GM19463 (cell line): Measurements from ENCODE around the gene BANF2.

Experiments
- ATAC-seq: cut with Tn5 transposase; IDR thresholded peaks from one replicate; pipeline ENCODE4 v1.9.1; 2021; ENCODE audit warnings: mild to moderate bottlenecking, moderate library complexity; ENCODE audit not compliant: unreplicated experiment

Gene BANF2

DNA sequence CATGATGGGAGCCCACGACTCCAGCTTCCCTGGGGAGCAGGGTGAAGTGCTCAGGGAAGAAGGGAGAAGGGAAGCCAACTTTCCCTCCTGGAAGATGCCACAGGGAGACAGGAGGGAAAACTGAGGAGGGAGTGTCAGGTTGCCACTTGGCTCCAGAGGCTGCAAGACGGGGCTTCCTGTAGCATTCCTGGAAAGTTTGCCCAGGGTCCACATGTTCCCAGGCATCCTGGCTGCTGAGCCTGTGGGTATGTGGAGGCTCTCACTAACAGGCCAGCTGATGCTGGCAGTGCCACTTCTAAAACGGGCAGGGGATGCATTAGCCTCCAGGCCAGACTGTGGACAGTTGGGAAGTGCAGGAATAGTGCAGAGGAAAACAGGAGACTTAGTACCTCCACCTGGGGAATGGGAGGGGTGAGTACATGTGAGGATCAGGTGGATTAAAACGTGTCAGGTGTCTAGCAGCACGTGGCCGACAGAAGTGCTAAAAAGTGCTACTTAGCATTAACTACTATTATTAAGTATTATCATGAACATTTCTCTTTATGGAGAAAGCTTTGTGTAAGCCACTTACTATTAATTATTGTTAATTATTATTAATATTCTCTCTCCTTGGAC, 33.2 kb downstream of the BANF2 start:
- no peak for ATAC-seq

DNA sequence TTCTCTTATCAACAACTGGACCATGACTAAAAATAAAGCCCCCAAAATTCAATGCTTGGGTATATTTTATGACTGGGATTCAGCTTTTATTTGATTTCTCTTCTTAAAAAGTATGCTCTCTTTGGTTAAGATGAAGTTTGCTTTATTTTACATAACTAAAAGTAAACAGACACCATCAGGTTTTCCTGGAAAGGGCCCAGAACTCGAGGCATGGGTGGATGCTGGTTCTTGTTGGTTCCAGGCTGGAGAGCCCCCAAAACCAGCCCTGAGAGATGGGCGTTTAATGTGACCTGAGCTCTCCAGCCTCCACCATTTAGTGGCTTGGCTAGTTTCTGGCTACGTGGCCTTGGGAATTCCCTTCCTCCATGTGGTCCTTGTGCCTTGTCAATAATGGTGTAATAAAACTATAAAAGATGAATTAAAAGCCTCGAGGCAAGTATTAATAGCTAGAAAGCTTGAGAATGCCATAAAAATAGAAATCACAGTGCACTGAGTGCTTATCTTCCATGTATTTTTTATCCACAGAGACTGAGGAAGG, 34.1 kb downstream of the BANF2 start:
- ATAC-seq, result no peak

DNA sequence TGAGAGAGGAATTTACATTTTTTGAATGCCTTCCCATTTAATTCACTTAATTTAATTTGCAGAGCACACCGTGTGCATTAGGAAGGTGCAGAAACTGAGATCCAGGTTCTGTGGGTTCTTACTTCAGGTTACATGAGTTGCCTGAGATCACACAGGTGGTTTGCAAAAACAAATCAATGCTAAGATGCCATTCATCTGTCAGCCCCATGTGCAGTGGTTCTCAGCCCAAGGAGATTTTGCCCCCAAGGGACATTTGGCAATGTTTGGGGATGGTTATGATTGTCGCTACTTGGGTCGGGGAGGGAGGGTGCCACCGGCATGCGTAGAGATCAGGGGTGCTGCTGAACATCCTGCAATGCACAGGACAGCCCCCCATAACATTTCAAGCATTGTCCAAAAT, 34.6 kb downstream of the BANF2 start:
- ATAC-seq, result no peak

DNA sequence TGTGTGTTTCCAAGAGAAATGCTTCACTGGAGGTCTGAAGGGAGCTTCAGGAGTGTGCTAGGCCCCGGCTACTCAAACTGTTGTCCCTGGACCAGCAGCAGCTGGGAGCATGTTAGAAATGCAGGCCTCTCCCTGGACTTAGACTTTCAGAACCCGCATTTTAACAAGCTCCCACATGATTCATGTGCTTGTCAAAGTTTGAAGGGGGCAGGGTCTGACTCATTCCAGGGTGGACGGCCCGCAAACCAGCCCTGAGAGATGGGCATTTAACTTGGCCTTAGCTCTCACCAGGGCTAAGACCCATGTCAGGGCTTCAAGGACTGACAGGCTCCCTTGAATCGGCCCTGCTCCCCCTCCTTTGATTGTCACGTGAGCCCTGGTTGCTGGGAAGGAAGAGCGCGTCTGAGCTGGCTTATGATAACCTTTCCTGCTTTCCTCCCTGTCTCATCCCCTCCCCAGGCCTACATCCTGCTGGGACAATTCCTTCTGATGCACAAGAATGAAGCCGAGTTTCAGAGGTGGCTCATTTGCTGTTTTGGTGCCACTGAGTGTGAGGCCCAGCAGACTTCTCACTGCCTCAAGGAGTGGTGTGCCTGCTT, 35.5 kb downstream of the BANF2 start:
- ATAC-seq, result no peak

DNA sequence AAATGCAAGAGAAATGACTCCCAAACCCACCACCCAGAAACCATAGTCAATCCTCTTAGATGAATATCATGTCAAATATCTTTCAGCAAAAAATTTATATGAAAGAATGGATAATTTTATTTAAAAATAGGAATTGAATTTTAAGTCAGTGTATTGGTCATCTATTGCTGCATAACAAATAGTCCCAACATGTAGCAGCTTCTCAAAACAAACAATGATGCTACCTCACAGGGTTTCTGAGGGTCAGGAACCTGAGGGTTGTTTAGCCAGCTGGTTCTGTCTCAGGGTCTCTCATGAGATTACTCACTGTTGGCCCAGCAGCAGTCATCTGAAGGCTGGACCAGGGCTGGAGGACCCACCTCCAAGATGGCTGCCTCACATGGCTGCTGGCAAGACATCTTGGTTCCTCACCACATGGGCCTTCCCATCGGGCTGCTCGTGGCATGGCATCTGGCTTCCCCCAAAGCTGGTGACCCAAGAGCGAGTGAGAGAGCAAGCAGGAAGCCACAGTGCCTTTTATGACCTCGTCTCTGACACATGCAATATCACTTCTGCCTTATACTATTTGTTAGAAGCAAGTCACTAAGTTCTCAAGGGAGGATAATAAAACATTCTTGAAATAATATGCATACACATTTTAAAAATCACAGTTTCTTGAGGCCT, 36.3 kb downstream of the BANF2 start:
- no peak for ATAC-seq

DNA sequence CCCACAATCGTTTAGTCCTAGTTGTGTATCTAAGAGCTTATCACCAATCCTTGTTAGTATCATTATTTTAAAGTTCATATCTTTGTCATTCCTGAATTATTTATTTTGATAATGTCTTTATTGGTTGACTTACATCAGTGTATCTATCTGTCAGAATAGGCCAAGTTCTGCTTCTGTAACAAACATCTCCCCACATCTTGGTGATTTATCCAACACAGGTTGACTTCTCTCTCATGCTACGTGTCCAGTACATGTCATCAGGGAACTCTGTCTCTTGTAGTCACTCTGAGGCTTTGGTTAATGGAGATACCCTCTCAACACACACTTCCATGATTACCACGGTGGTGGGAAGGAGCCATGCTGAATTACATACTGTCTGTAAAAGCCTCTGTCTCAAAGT, 38.4 kb downstream of the BANF2 start:
- ATAC-seq, result no peak

DNA sequence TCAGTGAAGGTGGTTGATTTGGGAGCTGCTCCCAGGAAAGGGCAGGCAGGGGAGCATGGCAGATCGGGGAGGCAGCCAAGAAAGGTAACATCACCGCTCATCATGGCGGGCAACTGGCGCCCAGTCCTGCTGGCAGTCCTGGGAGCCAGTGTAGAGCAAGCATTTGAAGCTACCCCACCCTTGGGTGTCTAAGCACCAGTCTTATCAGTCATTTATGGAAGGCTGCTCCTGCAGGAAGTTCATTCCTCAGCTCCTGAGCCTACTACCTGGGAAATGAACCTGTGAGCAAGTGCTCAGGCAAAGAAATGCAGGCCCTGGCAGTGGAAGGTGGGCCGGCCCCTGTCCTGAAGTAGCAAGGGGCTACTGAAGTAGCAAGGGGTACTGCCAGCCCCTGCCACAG, 41.5 kb downstream of the BANF2 start:
- ATAC-seq, result no peak

DNA sequence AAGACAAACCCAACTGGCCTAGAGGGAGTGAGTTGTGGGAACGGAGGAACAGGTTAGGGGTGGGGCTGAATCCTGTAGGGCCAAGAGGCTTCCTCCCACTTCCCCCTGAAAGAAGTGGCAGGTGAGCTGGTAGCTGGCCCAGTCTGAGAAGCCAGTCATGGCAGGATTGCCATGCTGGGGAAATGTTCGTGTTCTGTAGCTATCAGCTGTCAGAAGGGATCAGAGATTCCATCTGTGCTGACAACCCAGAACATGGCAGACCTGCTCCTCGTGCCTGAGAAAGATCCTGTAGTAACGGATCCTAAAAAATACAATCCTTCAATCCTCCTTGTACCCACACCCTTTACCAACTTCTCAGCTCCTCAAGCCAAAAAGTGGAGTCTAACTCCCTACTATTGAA, 43.0 kb downstream of the BANF2 start:
- no peak for ATAC-seq

DNA sequence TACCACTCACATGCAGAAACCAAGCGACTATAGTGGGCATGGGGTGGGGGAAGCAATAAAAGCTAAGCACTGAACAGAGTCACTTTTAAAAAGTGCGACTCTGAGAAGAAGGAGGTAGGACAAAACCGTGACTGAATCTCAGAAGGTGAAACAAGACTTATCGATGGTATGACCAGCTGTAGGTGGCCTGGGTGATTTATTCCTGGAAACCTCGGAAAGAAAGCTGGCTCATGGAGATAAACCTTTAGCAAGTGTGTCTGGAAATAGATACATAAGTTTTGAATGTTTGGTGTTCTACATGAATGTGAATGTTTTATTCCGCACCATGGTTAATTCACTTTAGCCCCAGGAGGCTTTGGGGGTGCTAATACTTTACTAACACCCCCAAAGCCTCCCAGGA, 43.9 kb downstream of the BANF2 start:
- no peak for ATAC-seq

DNA sequence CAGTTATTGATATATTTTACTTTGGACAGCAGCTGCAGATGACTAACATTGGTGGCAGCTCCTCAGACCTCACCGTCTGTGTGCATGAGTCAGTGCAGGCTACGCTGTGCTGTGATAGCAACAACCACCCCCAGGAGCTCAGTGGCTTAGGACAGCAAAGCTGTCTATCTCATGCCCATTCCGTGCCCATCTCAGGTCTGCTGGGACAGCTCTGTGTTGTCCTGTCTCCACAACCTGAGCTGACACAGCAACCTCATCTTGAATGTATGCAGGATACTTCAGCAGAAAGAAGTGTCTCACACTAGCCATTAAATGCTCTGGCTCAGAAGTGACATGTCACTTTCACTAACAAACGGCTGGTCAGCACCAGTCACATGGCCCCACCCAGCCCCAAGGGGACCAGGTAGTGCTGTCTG, 47.7 kb downstream of the BANF2 start:
- ATAC-seq, result no peak

DNA sequence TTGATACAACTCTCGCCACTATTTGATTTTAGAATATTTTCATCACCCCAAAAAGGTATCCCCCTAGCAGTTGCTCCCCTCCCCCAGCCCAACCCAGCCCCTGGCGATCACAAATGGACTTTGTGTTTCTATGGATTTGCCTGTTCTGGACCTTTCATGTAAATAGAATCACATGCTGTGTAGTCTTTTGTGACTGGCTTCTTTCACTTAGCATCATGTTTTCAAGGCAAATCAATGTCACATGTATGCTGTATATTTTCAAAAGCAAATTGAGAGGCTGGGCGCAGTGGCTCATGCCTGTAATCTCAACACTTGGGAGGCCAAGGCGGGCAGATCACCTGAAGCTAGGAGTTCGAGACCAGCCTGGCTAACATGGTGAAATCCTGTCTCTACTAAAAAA, 48.5 kb downstream of the BANF2 start:
- no peak for ATAC-seq

DNA sequence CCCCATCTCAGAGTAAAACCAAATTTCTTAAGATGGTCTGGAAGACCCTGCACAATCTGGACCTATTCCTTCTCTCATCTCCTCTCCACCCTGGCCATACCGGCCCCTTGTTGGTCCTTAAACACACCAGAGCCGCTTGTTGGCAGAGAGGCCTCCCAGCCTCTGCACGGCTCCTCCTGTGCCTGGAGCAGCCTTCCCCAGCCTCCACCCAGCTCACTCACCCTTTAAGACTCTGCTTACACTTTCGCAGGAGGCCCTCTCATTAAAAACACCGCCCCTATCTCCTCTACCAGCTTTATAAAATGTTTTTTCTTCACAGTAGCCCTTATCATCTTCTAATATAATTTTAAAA, 49.8 kb downstream of the BANF2 start:
- ATAC-seq, result no peak

DNA sequence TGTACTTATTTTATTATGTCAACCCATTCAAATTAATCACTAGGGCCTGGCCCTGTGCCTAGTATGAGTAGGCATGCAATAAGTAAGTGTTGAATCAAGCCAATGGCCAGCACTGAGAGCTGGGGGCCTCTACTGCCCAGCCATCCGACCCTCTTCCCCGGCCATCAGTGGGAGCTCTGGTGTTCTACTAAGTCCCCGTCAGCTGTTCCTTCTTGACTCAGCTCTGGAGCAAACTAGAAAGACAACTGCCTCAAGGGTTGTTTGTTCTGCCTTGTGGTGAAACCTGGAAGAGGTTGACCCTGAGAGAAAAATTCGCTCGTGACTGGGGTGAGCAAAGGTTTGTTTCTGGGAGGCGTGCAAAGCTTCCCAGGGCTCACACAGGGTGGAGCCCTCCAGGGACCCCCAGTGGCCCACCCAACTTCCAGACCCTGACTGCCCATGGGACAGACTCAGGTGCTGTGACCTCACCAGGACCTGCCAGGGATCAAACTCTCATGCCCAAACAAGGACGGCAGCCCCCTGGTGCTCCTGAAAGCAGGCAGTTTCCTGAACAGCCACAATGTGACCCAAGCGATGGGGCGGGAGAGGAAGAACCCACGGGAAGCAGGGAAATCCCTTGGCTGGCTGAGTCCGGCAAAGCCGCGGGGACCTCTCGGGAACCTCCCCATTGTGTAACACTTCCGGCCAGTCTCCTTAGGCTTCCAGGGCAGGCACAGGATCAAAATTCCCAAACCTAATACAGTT, 50.4 kb downstream of the BANF2 start:
- ATAC-seq, result no peak

DNA sequence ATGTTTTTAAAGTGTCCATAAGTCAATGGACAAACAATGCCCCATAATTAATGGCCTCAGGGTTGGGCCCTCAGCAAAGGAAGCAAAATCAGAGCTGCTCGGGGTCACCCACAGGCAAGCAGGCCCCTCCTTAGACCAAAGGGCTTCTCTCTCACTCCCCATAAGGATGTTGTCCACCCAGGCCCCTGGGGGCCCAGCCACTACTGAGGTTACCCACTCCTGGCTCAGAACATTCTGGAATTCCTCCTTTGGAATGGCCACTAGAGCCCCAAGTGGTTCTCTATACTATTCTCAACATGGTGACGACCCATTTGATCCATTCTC, 50.9 kb downstream of the BANF2 start:
- no peak for ATAC-seq

DNA sequence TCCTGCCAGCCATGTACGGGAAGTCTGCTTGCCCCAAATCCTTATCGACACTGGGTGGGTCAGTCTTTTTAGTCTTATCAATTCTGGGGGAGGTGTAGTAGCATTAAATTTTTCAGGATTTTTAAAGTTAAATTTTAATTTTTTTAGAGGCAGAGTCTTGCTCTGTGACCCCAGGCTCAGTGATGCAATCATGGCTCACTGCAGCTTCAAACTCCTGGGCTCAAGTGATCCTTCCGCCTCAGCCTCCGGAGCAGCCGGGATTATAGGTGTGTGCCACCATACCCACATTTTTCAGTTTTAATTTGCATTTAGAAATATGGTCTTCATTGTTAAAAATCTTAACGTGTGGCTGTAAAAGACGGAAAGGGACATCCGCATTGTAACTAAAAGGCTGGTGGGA, 51.9 kb downstream of the BANF2 start:
- ATAC-seq, result no peak

DNA sequence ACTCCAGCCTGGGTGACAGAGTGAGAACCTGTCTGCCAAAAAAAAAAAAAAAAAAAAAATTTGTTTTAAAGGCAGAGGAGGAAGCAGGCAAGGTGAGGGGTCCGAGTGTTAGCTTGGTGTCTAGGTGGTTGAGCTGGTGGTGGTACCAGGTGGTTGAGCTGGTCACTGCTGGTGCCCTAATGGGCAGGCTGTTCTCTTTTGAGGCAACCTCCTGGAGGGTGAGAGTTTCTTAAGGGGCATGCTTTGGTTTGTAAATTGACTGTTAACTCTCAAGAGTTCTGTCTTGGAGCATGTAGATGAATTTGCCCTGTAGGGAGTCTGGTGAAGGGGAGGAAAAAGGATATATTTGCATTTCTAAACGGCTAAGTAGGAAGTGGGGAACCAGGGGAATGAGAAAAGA, 52.7 kb downstream of the BANF2 start:
- no peak for ATAC-seq

DNA sequence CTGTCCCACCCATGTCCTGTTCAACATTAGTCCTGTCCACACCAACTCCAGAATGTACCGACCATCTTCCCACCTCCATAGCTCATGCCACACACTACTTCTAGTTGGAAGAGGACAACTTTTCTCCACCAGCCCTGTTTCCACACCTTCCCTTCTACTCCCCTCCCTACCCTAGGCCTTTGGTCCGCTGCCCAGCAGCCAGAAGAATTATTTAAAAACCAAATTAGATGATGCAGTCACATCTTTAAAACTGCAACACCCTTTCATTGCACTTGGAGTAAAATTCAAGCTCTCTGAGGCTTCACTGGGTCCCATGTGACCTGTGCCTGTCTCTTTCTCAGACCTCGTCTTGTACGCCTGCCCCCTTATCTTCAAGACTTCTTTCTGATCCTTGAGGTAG, 53.8 kb downstream of the BANF2 start:
- no peak for ATAC-seq

DNA sequence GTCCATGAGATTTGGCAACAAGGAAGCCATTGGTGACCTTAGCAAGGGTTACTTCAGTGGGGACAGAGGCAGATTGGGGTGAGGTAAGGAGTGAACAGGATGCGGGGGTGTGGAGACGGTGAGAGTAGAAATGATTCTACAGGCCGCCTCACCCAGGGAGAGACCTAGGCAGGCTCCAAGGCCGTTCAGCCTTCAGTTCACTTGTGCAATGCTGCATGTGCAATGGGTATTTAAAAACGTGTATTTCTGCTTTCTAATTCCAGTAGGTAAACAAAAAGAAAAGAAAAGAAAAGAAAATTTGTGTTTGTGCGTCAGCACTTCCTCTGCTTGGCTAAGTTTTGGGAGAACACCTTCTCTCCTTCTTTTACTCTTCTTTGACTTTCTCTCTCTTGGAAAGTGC, 56.8 kb downstream of the BANF2 start:
- ATAC-seq, result no peak

DNA sequence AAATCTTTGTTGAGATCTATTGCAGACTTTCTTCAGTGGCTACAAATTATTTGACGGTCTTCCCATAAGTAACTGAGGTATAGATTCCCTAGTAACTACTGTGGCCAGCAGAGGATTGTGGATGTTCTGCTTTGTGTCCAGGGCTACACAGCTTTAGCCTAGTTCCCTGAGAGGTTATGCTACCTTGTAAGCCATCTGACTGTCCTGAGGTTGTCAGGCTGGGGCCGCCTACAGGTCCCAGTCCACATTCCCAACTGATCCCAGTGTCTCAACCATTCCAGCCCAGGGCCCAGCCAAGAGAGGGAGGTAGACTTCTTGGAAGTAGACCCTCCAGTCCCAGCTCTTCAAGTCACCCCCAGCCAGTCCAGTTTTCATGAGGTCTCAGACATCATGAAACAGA, 57.7 kb downstream of the BANF2 start:
- ATAC-seq, result no peak

DNA sequence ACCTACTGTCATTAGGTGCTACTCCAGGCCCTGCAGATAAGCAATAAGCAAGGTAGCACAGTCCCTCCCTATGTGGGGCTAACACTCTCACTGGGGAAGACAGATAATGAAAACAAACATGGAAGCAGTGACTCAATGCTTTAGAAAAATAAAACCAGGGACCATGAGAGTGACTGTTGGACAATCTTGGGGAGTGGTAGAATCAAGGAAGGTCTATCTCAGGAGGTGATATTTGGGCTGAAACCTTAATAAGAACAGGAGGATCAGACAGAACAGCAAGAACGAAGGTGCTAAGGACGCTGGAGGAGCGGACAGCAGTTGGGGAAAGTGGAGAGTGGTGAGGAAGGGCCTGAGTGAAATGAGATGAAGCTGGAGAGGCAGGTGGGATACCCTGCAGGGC, 58.2 kb downstream of the BANF2 start:
- no peak for ATAC-seq

DNA sequence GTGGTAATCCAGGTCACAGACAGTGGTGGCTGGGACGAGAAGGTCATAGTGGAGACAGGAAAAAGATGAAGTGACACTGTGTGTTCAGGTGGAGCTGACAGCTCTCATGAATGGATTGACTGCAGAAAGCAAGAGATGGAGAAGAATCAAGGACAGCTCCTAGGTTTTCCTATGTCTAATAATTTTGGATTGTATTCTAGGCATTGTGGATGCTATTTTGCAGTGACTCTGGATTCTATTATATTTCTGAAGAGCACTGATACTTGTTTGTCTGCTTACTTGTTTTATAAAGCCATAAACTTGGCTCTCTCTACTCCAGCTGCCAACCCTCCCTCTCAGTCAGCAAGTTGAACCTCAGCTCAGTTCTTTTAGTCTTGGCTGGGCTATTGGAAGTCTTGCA, 58.7 kb downstream of the BANF2 start:
- no peak for ATAC-seq

DNA sequence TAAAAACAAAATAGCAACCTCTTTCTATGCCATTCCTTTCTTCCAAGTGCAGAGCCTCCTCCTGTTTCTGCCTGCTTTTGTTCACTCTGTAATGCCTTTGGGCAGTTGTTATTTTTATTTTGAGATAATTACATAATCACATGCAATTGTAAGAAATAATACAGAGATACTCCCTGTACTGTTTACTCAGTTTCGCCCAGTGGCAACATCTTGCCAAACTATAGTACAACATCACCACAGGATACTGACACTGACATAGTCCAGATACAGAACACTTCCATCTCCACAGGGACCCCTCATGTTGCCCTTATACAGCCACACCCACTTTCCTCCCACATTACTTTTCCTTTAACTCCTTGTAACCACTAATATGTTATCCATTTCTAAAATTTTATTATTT, 59.7 kb downstream of the BANF2 start:
- ATAC-seq, result no peak
